Measurements from ENCODE around the gene LUC7L3. TPM values are rescaled to one million over a fixed set of nuclear protein-coding genes. Genes with fewer than 3 reads are reported as not detected.
"Not testable (repeated sequence)": the region's sequence is repeated elsewhere in the genome, so short reads cannot be mapped to it uniquely, and the experiment has no call there.

Gene LUC7L3
- total RNA-seq, 2 donors from 2014 or later = 82.0 to 92.5 TPM

DNA sequence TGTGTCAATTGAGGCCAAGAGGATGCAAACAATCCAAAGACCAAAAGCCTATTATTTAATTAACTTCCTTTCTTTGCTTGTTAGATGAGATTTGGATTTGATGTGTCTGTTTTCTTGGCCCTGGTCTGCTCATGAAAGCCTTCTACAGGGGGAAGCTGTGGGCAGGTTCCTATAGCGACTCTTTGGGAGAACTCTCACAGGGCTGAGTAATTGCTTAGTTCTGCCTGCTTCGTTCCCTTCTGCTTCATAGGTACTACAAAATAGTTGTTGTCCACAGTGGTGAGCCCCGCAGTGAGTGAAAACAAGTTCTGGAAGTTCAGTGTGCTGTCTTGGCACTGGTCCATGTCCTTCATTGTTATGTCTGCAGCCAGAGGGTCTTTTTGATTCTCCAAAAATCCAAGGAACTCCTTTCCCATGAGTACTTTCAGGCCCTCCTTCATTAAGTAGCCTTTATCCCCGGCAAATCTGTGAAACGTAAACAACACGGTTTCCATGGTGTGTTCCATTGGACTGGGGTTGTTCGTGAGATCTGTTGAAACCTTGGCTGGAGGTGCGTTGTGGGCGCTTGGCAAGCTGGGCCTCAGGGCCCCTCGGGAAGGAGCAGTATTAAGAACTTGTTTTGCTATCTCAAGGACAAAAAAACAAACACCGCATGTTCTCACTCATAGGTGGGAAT, 77.9 kb downstream of the LUC7L3 start:
- DNase-seq (ENCODE audit: low spot score) = no peak
- intact Hi-C loops (cut with DNase I) = no loop called here

DNA sequence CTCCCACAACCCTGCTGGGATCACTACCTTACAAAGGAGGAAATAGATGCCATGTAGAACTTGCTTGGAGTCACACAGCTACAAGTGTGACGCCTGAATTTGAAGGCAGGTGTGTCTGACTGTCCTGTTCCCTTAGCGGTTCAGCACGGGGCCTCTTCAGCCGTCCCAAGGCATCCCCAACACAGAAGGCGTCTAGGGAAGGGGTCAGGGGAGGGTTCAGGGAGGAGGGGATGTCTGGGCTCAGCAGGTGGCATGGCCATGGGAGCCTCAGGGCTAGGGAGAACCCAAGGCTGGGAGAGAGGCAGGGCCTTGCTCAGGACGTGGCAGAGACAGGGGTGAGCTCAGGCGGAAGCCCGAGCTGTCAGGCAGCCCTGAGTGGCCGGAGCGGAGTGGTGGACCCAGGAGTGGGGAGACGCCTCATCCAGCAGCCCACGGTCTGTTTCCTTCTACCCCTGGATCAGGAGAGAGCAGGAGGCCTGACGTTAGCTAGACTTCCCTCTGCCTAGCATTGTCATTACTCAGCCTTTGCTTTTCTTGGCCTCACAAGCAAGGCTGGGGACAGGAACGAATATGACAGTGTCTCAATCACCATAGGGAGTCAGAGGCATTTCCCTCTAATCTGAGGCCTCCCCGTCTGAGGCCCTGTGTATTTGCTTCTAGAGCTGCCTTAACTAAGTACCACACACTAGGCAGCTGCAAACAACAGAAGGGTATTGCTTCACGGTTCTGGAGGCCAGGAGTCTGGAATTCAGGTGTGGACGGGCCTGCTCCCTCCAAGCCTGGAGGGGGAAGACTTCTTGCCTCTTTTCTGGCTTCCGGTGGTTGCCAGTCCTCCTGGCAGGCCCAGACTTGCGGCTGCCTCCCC, 79.3 kb downstream of the LUC7L3 start:
- DNase-seq (ENCODE audit: low spot score) = no peak
- intact Hi-C loops (cut with DNase I) = no loop called here

DNA sequence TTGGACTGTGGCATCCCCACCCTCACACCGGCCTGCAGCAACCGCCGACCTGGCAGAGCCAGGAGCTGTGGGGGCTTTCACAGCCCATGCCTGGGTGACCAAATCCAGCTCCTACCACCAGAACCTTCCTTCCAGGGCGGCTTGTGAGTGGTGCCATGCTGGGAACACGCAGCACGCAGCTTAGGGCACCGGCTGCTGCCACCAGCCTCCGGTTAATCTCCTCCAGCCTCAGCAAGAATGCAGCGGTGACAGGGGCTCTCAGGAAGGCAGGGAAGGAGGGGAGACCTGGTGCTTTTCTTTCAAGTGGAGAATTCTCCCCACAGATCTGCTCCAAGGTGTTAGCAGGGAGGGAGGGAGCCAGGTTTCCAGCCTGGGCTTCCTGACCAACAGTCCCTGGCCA, 80.2 kb downstream of the LUC7L3 start:
- intact Hi-C loops (cut with DNase I) = no loop called here
- no peak for DNase-seq (ENCODE audit: low spot score)

DNA sequence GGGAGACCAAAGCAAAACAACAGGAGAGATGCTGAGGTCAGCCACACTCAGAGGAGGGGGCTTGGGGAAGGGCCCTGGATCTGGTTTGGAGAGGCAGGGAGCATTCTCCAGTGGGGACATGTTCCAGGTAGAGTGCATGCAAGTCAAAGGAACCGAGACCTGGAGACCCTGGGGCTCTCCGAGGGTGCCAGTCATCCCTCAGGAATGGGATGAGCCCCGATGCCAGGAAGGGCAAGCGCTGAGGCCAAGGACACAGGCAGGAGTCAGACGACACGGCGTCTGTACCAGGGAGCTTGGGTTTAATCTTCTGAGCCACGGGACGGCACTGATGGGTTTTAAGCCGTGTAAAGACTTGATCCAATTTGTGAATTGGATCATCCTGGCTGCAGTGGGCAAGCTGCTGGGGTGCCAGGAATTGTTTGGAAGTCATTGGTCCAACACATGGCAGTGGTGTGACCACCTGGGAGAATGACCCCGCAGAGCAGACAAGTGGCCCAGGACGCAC, 80.8 kb downstream of the LUC7L3 start:
- intact Hi-C loops (cut with DNase I) = no loop called here
- DNase-seq (ENCODE audit: low spot score) = no peak

DNA sequence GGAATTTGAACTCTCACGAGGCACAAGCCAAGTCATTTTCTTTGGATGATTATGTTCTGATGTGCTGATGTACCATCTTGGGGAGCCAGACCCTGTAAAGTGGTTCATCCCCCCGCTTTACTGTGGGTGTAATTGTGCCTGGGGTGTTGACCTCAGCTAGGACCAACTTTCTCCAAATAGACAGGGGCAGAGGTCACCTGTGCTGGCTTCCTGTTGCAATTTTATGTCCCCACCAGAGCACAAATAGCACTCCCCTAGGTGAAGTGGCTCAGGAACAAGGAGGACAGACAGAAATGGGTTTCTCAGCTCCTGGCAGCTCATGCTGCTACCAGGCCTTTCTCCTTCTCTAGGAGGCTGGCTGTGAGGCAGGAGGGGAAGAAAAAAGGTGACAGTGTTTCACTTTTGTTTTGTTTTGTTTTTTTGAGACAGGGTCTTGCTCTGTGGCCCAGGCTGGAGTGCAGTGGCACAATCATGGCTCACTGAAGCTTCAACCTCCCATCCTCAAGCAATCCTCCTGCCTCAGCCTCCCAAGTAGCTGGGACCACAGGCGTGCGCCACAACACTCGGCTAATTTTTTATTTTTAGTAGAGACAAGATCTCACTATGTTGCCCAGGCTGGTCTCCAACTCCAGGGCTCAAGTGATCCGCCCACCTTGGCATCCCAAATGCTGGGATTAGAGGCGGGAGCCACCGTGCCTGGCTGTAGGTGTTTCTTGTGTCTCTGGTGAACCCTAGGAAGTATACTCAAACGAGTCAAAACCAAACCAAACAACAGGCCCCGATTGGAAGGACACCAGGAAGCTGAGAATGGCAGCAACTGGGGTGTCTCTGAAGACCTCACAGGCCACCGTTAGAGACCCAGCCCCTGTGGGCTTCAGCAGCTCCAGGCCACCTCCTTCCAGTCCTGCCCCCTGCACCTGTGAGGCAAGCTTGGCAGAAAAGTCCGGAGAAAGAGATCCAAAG, 83.5 kb downstream of the LUC7L3 start:
- DNase-seq (ENCODE audit: low spot score) = no peak
- intact Hi-C loops (cut with DNase I) = no loop called here

DNA sequence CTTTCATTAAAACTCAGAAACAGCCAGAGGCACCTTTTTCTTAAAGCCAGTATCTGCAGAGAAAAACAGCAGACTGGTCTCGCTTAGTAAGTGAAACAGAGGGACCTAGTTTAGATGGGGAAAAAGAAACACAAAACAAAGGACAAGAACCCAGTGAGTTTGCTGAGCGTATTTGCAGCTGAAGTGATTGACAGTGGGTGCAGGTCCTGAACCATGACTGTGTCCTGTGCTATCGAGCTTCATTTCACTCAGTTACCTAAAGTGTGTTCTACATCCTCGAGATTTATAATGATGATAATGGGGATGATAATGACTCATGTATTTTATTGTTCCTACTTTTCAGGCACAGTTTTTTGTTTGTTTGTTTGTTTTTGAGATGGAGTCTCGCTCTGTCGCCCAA, 84.3 kb downstream of the LUC7L3 start:
- DNase-seq (ENCODE audit: low spot score) = no peak
- intact Hi-C loops (cut with DNase I) = loop anchor here in 1 of 2 donors (1.0 kb wide), 1 partner anchor 28 kb away; no protein-coding TSS in a partner anchor

DNA sequence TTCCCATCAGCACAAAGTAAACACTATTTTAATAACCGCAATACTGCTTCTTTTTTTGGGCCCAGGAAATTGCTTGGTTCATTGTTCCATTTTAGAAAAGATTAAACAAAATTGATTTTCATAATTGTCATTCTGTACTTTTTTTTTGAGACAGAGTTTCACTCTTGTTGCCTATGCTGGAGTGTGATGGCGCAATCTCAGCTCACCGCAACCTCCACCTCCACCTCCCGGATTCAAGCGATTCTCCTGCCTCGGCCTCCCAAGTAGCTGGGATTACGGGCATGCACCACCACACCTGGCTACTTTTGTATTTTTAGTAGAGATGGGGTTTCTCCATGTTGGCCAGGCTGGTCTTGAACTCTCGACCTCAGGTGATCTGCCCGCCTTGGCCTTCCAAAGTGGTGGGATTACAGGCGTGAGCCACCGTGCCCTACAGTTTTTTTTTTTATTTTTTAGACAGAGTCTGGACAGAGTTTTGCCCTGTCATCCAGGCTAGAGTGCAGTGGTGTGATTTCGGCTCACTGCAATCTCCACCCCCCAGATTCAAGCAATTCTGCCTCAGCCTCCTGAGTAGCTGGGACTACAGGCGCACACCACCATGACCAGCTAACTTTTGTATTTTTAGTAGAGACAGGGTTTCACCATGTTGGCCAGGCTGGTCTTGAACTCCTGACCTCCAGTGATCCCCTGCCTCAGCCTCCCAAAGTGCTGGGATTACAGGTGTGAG, 85.5 kb downstream of the LUC7L3 start:
- intact Hi-C loops (cut with DNase I) = loop anchor here in 1 of 2 donors (1.0 kb wide), 1 partner anchor 26 kb away; no protein-coding TSS in a partner anchor
- not testable (repeated sequence) for DNase-seq (ENCODE audit: low spot score)

DNA sequence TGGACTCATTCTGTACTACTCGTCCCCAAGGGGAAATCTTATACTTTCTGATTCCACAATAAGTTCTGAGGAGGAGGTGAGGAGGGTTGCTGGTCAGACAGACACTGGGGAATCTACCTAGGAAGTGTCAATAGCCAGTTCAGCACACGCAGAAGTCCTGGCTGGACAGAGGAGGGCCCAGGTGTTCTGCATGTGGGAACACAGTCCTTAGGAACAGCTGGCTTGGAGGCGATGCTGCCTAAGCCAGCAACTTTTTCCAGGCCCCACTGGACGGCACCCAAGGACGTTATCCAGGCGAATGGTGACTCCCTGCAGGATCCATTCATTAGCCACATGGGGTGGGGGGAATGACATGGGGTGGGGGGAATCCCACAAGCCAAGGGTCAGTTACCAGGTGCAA, 86.1 kb downstream of the LUC7L3 start:
- intact Hi-C loops (cut with DNase I) = no loop called here
- DNase-seq (ENCODE audit: low spot score) = no peak

Small RNA genes lying within 50 kb of the gene (microRNA-seq; reads per million reads assigned to microRNA genes)
- gene MIR8059 (ENCODE audit: borderline microRNAs expressed in 2 of 2) = 0 reads per million in 2 donors

Other genes starting within 250 kb of the LUC7L3 start
- 10 to 100 TPM; 24.9 to 25.4 TPM for gene RSAD1, start 240.7 kb upstream of the LUC7L3 start, total RNA-seq
- under 1 TPM; 0.29 to 0.69 TPM for gene MYCBPAP, start 211.2 kb upstream of the LUC7L3 start, total RNA-seq
- not detected for gene EPN3, start 186.9 kb upstream of the LUC7L3 start, total RNA-seq
- 10 to 100 TPM; 30.1 to 53.4 TPM for gene SPATA20, start 172.4 kb upstream of the LUC7L3 start, total RNA-seq
- 1 to 10 TPM; 1.1 to 4.4 TPM for gene CACNA1G, start 158.9 kb upstream of the LUC7L3 start, total RNA-seq
- 10 to 100 TPM; 13.1 to 19.8 TPM for gene ABCC3, start 84.7 kb upstream of the LUC7L3 start, total RNA-seq
- gene ANKRD40, start 11.7 kb upstream of the LUC7L3 start, total RNA-seq = 10 to 100 TPM; 57.4 to 77.3 TPM
- not detected for gene ANKRD40CL, start 47.9 kb downstream of the LUC7L3 start, total RNA-seq
- under 1 TPM; 0.33 to 0.42 TPM for gene WFIKKN2, start 116.0 kb downstream of the LUC7L3 start, total RNA-seq
- 10 to 100 TPM; 48.9 to 59.1 TPM for gene TOB1, start 146.8 kb downstream of the LUC7L3 start, total RNA-seq

Measured in posterior vena cava (tissue), 2 donors.